GM23338 (cell line): ENCODE measurements around the gene GJC2. TPM values are rescaled to one million over a fixed set of nuclear protein-coding genes. Genes with fewer than 3 reads are reported as not detected.

ENCODE experiments used
- ATAC-seq: fragments of 200-7000 bp; cut with Tn5 transposase; 3 replicates; pipeline ENCODE4 v1.9.1; 2020
- DNase-seq: peaks from one replicate; pipeline ENCODE4 v3.0.0-alpha.2; 2015; ENCODE audit warnings: low spot score
- H2AFZ ChIP-seq: fragments of 200-600 bp; sonication (generic); 2 replicates; pipeline ENCODE4 v1.8.0; 2016; ENCODE audit warnings: antibody characterized with exemption, mild to moderate bottlenecking, moderate library complexity
- H3F3A ChIP-seq: fragments of 200-600 bp; sonication (generic); replicated peaks from 2 replicates; pipeline ENCODE4 v1.8.0; 2017; ENCODE audit warnings: antibody characterized with exemption, mixed run types, low read depth
- H3K27ac ChIP-seq: fragments of 200-600 bp; sonication (generic); 2 replicates; pipeline ENCODE4 v1.6.1; 2016; ENCODE audit warnings: low read depth
- H3K27me3 ChIP-seq: fragments of 200-600 bp; sonication (generic); 2 replicates; pipeline ENCODE4 v1.8.0; 2016; ENCODE audit warnings: mild to moderate bottlenecking, mixed run types, moderate library complexity; ENCODE audit not compliant: insufficient read depth
- H3K36me3 ChIP-seq: fragments of 200-600 bp; sonication (generic); 2 replicates; pipeline ENCODE4 v1.8.0; 2016; ENCODE audit warnings: mild to moderate bottlenecking; ENCODE audit not compliant: insufficient read depth
- H3K4me1 ChIP-seq: fragments of 200-600 bp; sonication (generic); 2 replicates; pipeline ENCODE4 v1.8.0; 2016; ENCODE audit warnings: mild to moderate bottlenecking, moderate library complexity; ENCODE audit not compliant: insufficient read depth
- H3K4me2 ChIP-seq: fragments of 200-600 bp; sonication (generic); 2 replicates; pipeline ENCODE4 v1.7.1; 2017; ENCODE audit warnings: mixed run types
- H3K4me3 ChIP-seq: fragments of 200-600 bp; sonication (generic); 2 replicates; pipeline ENCODE4 v1.6.1; 2016; ENCODE audit warnings: mixed run types
- H3K79me2 ChIP-seq: fragments of 200-600 bp; sonication (generic); replicated peaks from 2 replicates; pipeline ENCODE4 v1.8.0; 2017; ENCODE audit warnings: mild to moderate bottlenecking; ENCODE audit not compliant: insufficient read depth
- H3K9me2 ChIP-seq: fragments of 200-600 bp; sonication (generic); 2 replicates; pipeline ENCODE4 v1.8.0; 2017; ENCODE audit not compliant: insufficient read depth
- H4K20me1 ChIP-seq: fragments of 200-600 bp; sonication (generic); replicated peaks from 2 replicates; pipeline ENCODE4 v1.8.0; 2017; ENCODE audit warnings: mild to moderate bottlenecking; ENCODE audit not compliant: insufficient read depth
- H3K27ac Mint-ChIP-seq: 2 replicates; pipeline ENCODE4 v1.8.0; 2020; ENCODE audit warnings: inconsistent platforms, mild to moderate bottlenecking, moderate library complexity, mixed read lengths
- H3K27me3 Mint-ChIP-seq: 3 replicates; pipeline ENCODE4 v1.8.0; 2022; ENCODE audit warnings: low read depth, mild to moderate bottlenecking, moderate library complexity, mixed read lengths, inconsistent platforms; ENCODE audit not compliant: insufficient read depth, poor library complexity
- H3K36me3 Mint-ChIP-seq: 3 replicates; pipeline ENCODE4 v1.8.0; 2021; ENCODE audit warnings: low read depth, mild to moderate bottlenecking, inconsistent platforms, moderate library complexity, mixed read lengths
- H3K4me1 Mint-ChIP-seq: 3 replicates; pipeline ENCODE4 v1.8.0; 2020; ENCODE audit warnings: mild to moderate bottlenecking, inconsistent platforms, mixed read lengths
- H3K4me3 Mint-ChIP-seq: 3 replicates; pipeline ENCODE4 v1.8.0; 2021; ENCODE audit warnings: moderate library complexity, mild to moderate bottlenecking, inconsistent platforms, mixed read lengths
- H3K9me3 Mint-ChIP-seq: 3 replicates; pipeline ENCODE4 v1.8.0; 2020; ENCODE audit warnings: moderate library complexity, mild to moderate bottlenecking, inconsistent platforms, mixed read lengths
- CREB1 ChIP-seq: fragments of 250-450 bp; sonication (Bioruptor Pico); IDR thresholded peaks from 2 replicates; pipeline ENCODE4 v1.5.0; 2020; ENCODE audit warnings: low read depth, mild to moderate bottlenecking, moderate library complexity
- EZH2 ChIP-seq: fragments of 200-600 bp; sonication (generic); IDR thresholded peaks from one replicate; pipeline ENCODE4 v1.8.0; 2017; ENCODE audit warnings: antibody characterized with exemption, mild to moderate bottlenecking, low read depth; ENCODE audit not compliant: unreplicated experiment
- JUNB ChIP-seq: IDR thresholded peaks from one replicate; pipeline ENCODE4 v1.6.1; 2016; ENCODE audit warnings: antibody characterized with exemption; ENCODE audit not compliant: unreplicated experiment
- POLR2AphosphoS5 ChIP-seq: IDR thresholded peaks from 2 replicates; pipeline ENCODE4 v1.6.1; 2016; ENCODE audit warnings: antibody characterized with exemption, low read depth
- STAT1 ChIP-seq: IDR thresholded peaks from one replicate; pipeline ENCODE4 v1.6.1; 2016; ENCODE audit warnings: antibody characterized with exemption; ENCODE audit not compliant: unreplicated experiment
- ZNF114 ChIP-seq: fragments of 250-450 bp; sonication (Bioruptor Pico); IDR thresholded peaks from 2 replicates; pipeline ENCODE4 v1.5.0; 2020; ENCODE audit warnings: mild to moderate bottlenecking, moderate library complexity
- ZNF331 ChIP-seq: fragments of 250-450 bp; sonication (Bioruptor Pico); IDR thresholded peaks from 2 replicates; pipeline ENCODE4 v1.5.0; 2020; ENCODE audit warnings: low read depth, mild to moderate bottlenecking, moderate library complexity
- ZNF462 ChIP-seq: fragments of 250-450 bp; sonication (Bioruptor Pico); IDR thresholded peaks from 2 replicates; pipeline ENCODE4 v1.5.0; 2020; ENCODE audit warnings: mild to moderate bottlenecking, moderate library complexity
- polyA plus RNA-seq: library from polyadenylated mRNA; unstranded; fragments of >200 nt; fragmentation: Nextera tagmentation; extraction: Ambion mirVana; gene quantifications from 2 replicates; pipeline ENCODE4 v1.2.1, GENCODE V29; 2016
- total RNA-seq: library from RNA; depleted of rRNA; stranded (reverse); fragments of >200 nt; shearing (Covaris generic); gene quantifications from 2 replicates; pipeline ENCODE4 v1.2.3, GENCODE V29; 2014

Gene GJC2
- total and polyA plus RNA-seq, 2 experiments from 2014 or later: 0.15 to 1.2 TPM

- ATAC-seq (no peak), DNase-seq (no peak)
- no peaks in the 10 kb centered on the region for H3K4me1 ChIP-seq
- no peak overlapping the region for H3K27ac ChIP-seq
- TF ChIP-seq EZH2 (no peak), ZNF331 (CRISPR knock-in tag) (no peak), JUNB (no peak), ZNF462 (CRISPR knock-in tag) (no peak), POLR2AphosphoS5 (no peak), CREB1 (CRISPR knock-in tag) (no peak)
- no peaks in the 10 kb centered on the region for H3K36me3 ChIP-seq
- Mint-ChIP-seq H3K27me3 (peaks cover 27% of the 10 kb centered on the region), H3K36me3 (no peaks in the 10 kb centered on the region), H3K4me3 (no peak overlapping the region), H3K4me1 (no peaks in the 10 kb centered on the region), H3K27ac (no peak overlapping the region), H3K9me3 (no peaks in the 10 kb centered on the region)
- no peaks in the 10 kb centered on the region for H4K20me1 ChIP-seq
- H3K79me2 ChIP-seq: no peaks in the 10 kb centered on the region
- no peaks in the 10 kb centered on the region for H3F3A ChIP-seq
- no peak overlapping the region for H3K4me3 ChIP-seq
- no peaks in the 10 kb centered on the region for H3K9me2 ChIP-seq
- no peak overlapping the region for H3K4me2 ChIP-seq
- no peak overlapping the region for H2AFZ ChIP-seq
- peaks cover 47% of the 10 kb centered on the region for H3K27me3 ChIP-seq
Observed at GRCh38 chr1:228134591-228134990, 15.1 kb upstream of the GJC2 start.

GRCh38 chr1:228136901-228137300, 12.8 kb upstream of the GJC2 start:
- H4K20me1 ChIP-seq: no peaks in the 10 kb centered on the region
- no peak overlapping the region for H3K4me3 Mint-ChIP-seq
- peaks cover 21% of the 10 kb centered on the region for H3K27me3 Mint-ChIP-seq
- no peak overlapping the region for H3K4me3 ChIP-seq
- ATAC-seq (no peak), DNase-seq (no peak)
- H3K36me3 ChIP-seq: no peaks in the 10 kb centered on the region
- H3K36me3 Mint-ChIP-seq: no peaks in the 10 kb centered on the region
- H3K4me1 Mint-ChIP-seq: peaks cover 2% of the 10 kb centered on the region; the same call in 1 of the 3 replicates
- no peak overlapping the region for H3K4me2 ChIP-seq
- no peak overlapping the region for H3K27ac Mint-ChIP-seq
- H3K79me2 ChIP-seq: peaks cover 12% of the 10 kb centered on the region
- no peak overlapping the region for H2AFZ ChIP-seq
- no peaks in the 10 kb centered on the region for H3K9me3 Mint-ChIP-seq
- H3K4me1 ChIP-seq: peaks cover 5% of the 10 kb centered on the region; the same call in 1 of the 2 replicates
- no peaks in the 10 kb centered on the region for H3K9me2 ChIP-seq
- peaks cover 38% of the 10 kb centered on the region for H3K27me3 ChIP-seq
- no peaks in the 10 kb centered on the region for H3F3A ChIP-seq
- no peak overlapping the region for H3K27ac ChIP-seq
- no peak for TF ChIP-seq ZNF462 (CRISPR knock-in tag)
- TF ChIP-seq STAT1: no peak
- TF ChIP-seq ZNF114 (CRISPR knock-in tag): no peak
- no peak for TF ChIP-seq EZH2
